ENCODE results near the gene RHOBTB3.
"Not testable (repeated sequence)": the region's sequence is repeated elsewhere in the genome, so short reads cannot be mapped to it uniquely, and the experiment has no call there.

Gene RHOBTB3

GRCh38 chr5:95821110-95822021, 90.2 kb downstream of the RHOBTB3 start:
- DNase-seq (ENCODE audit: low read depth in 2 of 2): no peak

- no peak for DNase-seq (ENCODE audit: low read depth in 2 of 2)
These were observed 91.0 kb downstream of the RHOBTB3 start for GRCh38 chr5:95822043-95822541.

- peak in 1 of 2 experiments; percentile 54 for DNase-seq (ENCODE audit: low read depth in 2 of 2)
These were observed 91.5 kb downstream of the RHOBTB3 start, which contains the start of gene GLRX for GRCh38 chr5:95822542-95823181. TSS of gene GLRX (minus strand) at chr5:95822726. CDS start at chr5:95822662, 64 bp downstream.

GRCh38 chr5:95823218-95823737, 92.1 kb downstream of the RHOBTB3 start:
- DNase-seq (ENCODE audit: low read depth in 2 of 2): no peak

- no peak for DNase-seq (ENCODE audit: low read depth in 2 of 2)
These were observed 92.8 kb downstream of the RHOBTB3 start for GRCh38 chr5:95823738-95824609.

- no peak for DNase-seq (ENCODE audit: low read depth in 2 of 2)
These were observed 93.6 kb downstream of the RHOBTB3 start for GRCh38 chr5:95824747-95825146.

GRCh38 chr5:95825495-95825894, 94.4 kb downstream of the RHOBTB3 start:
- DNase-seq (ENCODE audit: low read depth in 2 of 2): no peak

- DNase-seq (ENCODE audit: low read depth in 2 of 2): no peak
These were observed 96.1 kb downstream of the RHOBTB3 start for GRCh38 chr5:95826949-95827891.

- no peak for DNase-seq (ENCODE audit: low read depth in 2 of 2)
These were observed 96.7 kb downstream of the RHOBTB3 start for GRCh38 chr5:95827892-95828246.

GRCh38 chr5:95830226-95830625, 99.1 kb downstream of the RHOBTB3 start:
- no peak for DNase-seq (ENCODE audit: low read depth in 2 of 2)

- DNase-seq (ENCODE audit: low read depth in 2 of 2): no peak
These were observed 101.5 kb downstream of the RHOBTB3 start for GRCh38 chr5:95832664-95833063.

- DNase-seq (ENCODE audit: low read depth in 2 of 2): no peak
These were observed 104.7 kb downstream of the RHOBTB3 start for GRCh38 chr5:95835682-95836385.

- DNase-seq (ENCODE audit: low read depth in 2 of 2): no peak
These were observed 105.4 kb downstream of the RHOBTB3 start for GRCh38 chr5:95836544-95836943.

- DNase-seq (ENCODE audit: low read depth in 2 of 2): not testable (repeated sequence)
These were observed 105.8 kb downstream of the RHOBTB3 start for GRCh38 chr5:95836971-95837370.

- no peak for DNase-seq (ENCODE audit: low read depth in 2 of 2)
These were observed 106.4 kb downstream of the RHOBTB3 start for GRCh38 chr5:95837492-95837891.

- DNase-seq (ENCODE audit: low read depth in 2 of 2): no peak
These were observed 106.9 kb downstream of the RHOBTB3 start for GRCh38 chr5:95838001-95838520.

GRCh38 chr5:95838556-95838955, 107.4 kb downstream of the RHOBTB3 start:
- DNase-seq (ENCODE audit: low read depth in 2 of 2): no peak

- DNase-seq (ENCODE audit: low read depth in 2 of 2): no peak
These were observed 108.5 kb downstream of the RHOBTB3 start for GRCh38 chr5:95839658-95840057.

GRCh38 chr5:95840956-95841705, 110.0 kb downstream of the RHOBTB3 start:
- no peak for DNase-seq (ENCODE audit: low read depth in 2 of 2)

Data from stimulated activated CD4-positive, alpha-beta T cell treated with anti-CD3 and anti-CD28 coated beads, Interleukin-12 subunit alpha, Interleukin-12 subunit beta, amount 100 ng/mL, for 24 hours (primary cell).